GM19043 (cell line): ENCODE measurements around the gene OGT.
"Not testable (repeated sequence)": the region's sequence is repeated elsewhere in the genome, so short reads cannot be mapped to it uniquely, and the experiment has no call there.

ENCODE experiments used
- ATAC-seq: cut with Tn5 transposase; IDR thresholded peaks from one replicate; pipeline ENCODE4 v1.9.1; 2021; ENCODE audit warnings: low read depth; ENCODE audit not compliant: unreplicated experiment

OGT gene

GRCh38 chrX:71579136-71579989 is 46.5 kb downstream of the OGT start:
- no peak for ATAC-seq

GRCh38 chrX:71579990-71580380 is 47.1 kb downstream of the OGT start:
- no peak for ATAC-seq

- ATAC-seq = no peak
These were observed 48.3 kb downstream of the OGT start for GRCh38 chrX:71581210-71581609.

GRCh38 chrX:71586929-71587328 is 54.0 kb downstream of the OGT start:
- no peak for ATAC-seq

GRCh38 chrX:71593210-71593609 is 60.3 kb downstream of the OGT start:
- ATAC-seq = not testable (repeated sequence)

GRCh38 chrX:71599965-71600364 is 67.1 kb downstream of the OGT start:
- no peak for ATAC-seq

- no peak for ATAC-seq
These were observed 70.7 kb downstream of the OGT start for GRCh38 chrX:71603618-71604017.

- ATAC-seq = no peak
These were observed 71.2 kb downstream of the OGT start for GRCh38 chrX:71604141-71604540.

GRCh38 chrX:71604796-71605568 is 72.1 kb downstream of the OGT start:
- no peak for ATAC-seq

- ATAC-seq = no peak
These were observed 73.8 kb downstream of the OGT start for GRCh38 chrX:71606536-71607216.

GRCh38 chrX:71607488-71607887 is 74.6 kb downstream of the OGT start:
- no peak for ATAC-seq

GRCh38 chrX:71609095-71609750 is 76.3 kb downstream of the OGT start:
- ATAC-seq = no peak

GRCh38 chrX:71611736-71612135 is 78.8 kb downstream of the OGT start:
- ATAC-seq = not testable (repeated sequence)

GRCh38 chrX:71612256-71612655 is 79.4 kb downstream of the OGT start:
- no peak for ATAC-seq

GRCh38 chrX:71615056-71615455 is 82.2 kb downstream of the OGT start:
- ATAC-seq = no peak

GRCh38 chrX:71615954-71616353 is 83.0 kb downstream of the OGT start:
- no peak for ATAC-seq

- no peak for ATAC-seq
These were observed 84.0 kb downstream of the OGT start for GRCh38 chrX:71616672-71617529.

- ATAC-seq = no peak
These were observed 84.8 kb downstream of the OGT start for GRCh38 chrX:71617742-71618141.

- ATAC-seq = peak; percentile 60
These were observed 85.4 kb downstream of the OGT start, which contains the start of gene CXCR3 for GRCh38 chrX:71618303-71618721. CXCR3 (minus strand) TSS chrX:71618511; CDS start chrX:71618449, 62 bp downstream.

- no peak for ATAC-seq
These were observed 85.9 kb downstream of the OGT start for GRCh38 chrX:71618787-71619186.
